Activated CD4-positive, alpha-beta T cell treated with anti-CD3 and anti-CD28 coated beads for 36 hours (primary cell): ENCODE measurements around the gene NTS. TPM values are rescaled to one million over a fixed set of nuclear protein-coding genes. Genes with fewer than 3 reads are reported as not detected.

Experiments used
- total RNA-seq, 2 experiments: library from RNA; stranded (reverse); gene quantifications; one replicate each; pipeline ENCODE4 v1.2.3, GENCODE V29; 2021

Gene NTS
- total RNA-seq, 2 experiments from 2014 or later = not detected

Other genes starting within 250 kb of the NTS start
- not detected for gene RASSF9, start 37.9 kb upstream of the NTS start, total RNA-seq